ENCODE measurements around the gene MAN2B2. TPM values are rescaled to one million over a fixed set of nuclear protein-coding genes. Genes with fewer than 3 reads are reported as not detected.

MAN2B2 gene
- total and polyA plus RNA-seq, 2 of the 8 experiments (the other 6 are each of a cell fraction or from before 2014, with no cell fraction given) = 3.3 to 4.0 TPM

GRCh38 chr4:6665320-6665654 lies 90.3 kb downstream of the MAN2B2 start:
- H3K56ac ChIP-seq (replicated peaks; ENCODE audit: insufficient read length, low read depth, low read length) = no peak overlapping the region
- POLR2A ChIA-PET (ENCODE audit: partially characterized antibody) = no interaction called here

More at GRCh38 chr4:6665320-6665654, 90.3 kb downstream of the MAN2B2 start:
- Histone ChIP-seq H3K18ac (ENCODE audit: extremely low read depth, low read length) (no peak overlapping the region), H3K9ac (replicated peaks in 1 of 4; ENCODE audit: extremely low read depth in 1 of 4, low read depth in 3 of 4, low read length in 3 of 4) (no peak overlapping the region), H3K14ac (ENCODE audit: insufficient read length) (no peak overlapping the region), H3K4me1 (replicated peaks in 1 of 4; ENCODE audit: control insufficient read depth in 3 of 4, insufficient read depth in 4 of 4, low read length in 3 of 4) (no peaks in the 10 kb centered on the region), H4K91ac (replicated peaks; ENCODE audit: insufficient read length, low read length) (peak overlapping the region; percentile 75), H2BK20ac (ENCODE audit: low read length) (no peak overlapping the region), H3K4me2 (ENCODE audit: insufficient read depth in 1 of 2, low read depth in 2 of 2, low read length in 2 of 2) (peak overlapping the region in 1 of 2 experiments; percentile 15; a peak in 1 of 4 replicates), H2BK15ac (ENCODE audit: low read length) (no peak overlapping the region), H3K27me3 (replicated peaks in 1 of 4; ENCODE audit: control insufficient read depth in 3 of 4, extremely low read depth in 1 of 4, insufficient read depth in 3 of 4, low read length in 3 of 4) (no peaks in the 10 kb centered on the region), H3K27ac (ENCODE audit: low read depth, low read length) (no peak overlapping the region), H3K79me1 (ENCODE audit: low read depth, low read length) (0 out of 2 replicates have a peak, but pooled peaks cover 2% of the 10 kb centered on the region), H2BK5ac (ENCODE audit: low read depth, low read length) (no peak overlapping the region), H3K79me2 (ENCODE audit: control insufficient read depth in 1 of 2, insufficient read depth in 2 of 2, low read length in 2 of 2) (no peaks in the 10 kb centered on the region), H3K9me3 (ENCODE audit: insufficient read depth in 2 of 2, low read depth in 1 of 2, low read length in 1 of 2) (no peaks in the 10 kb centered on the region; a peak in 1 of 4 replicates), H3K4ac (replicated peaks; ENCODE audit: insufficient read length, low read depth, low read length) (no peak overlapping the region), H3K23me2 (ENCODE audit: low read depth, low read length) (no peaks in the 10 kb centered on the region), H4K20me1 (replicated peaks in 1 of 2; ENCODE audit: control insufficient read depth in 1 of 2, insufficient read depth in 2 of 2, low read length in 2 of 2) (peaks cover 0 to 8% of the 10 kb centered on the region in 2 experiments), H2BK12ac (ENCODE audit: low read depth, low read length) (0 out of 2 replicates have a peak overlapping the region, but pooled peaks have one; percentile 43), H3K23ac (ENCODE audit: insufficient read length) (no peak overlapping the region), H2AK5ac (ENCODE audit: low read depth, low read length) (no peak overlapping the region), H3K4me3 (ENCODE audit: extremely low read depth in 1 of 4, insufficient read depth in 2 of 4, low read depth in 3 of 4, low read length in 4 of 4) (no peak overlapping the region), H4K8ac (ENCODE audit: extremely low read depth, insufficient read depth, low read length) (no peak overlapping the region), H2BK120ac (replicated peaks; ENCODE audit: low read depth, low read length) (no peak overlapping the region), H3K36me3 (ENCODE audit: control insufficient read depth in 2 of 4, insufficient read depth in 4 of 4, low read length in 3 of 4) (no peaks in the 10 kb centered on the region), H2AFZ (ENCODE audit: low read length) (no peak overlapping the region), H4K5ac (ENCODE audit: insufficient read length, low read depth, low read length) (no peak overlapping the region)
- TF ChIP-seq GABPA (IDR thresholded peaks at IDR 0.05; ENCODE audit: borderline replicate concordance, insufficient read depth, low read length) (no peak), NANOG (IDR thresholded peaks at IDR 0.05; ENCODE audit: insufficient read depth, low read depth, low read length, poor library complexity, severe bottlenecking) (no peak), SAP30 (IDR thresholded peaks at IDR 0.05; ENCODE audit: insufficient read depth, insufficient replicate concordance, low read length) (no peak), HDAC2 (IDR thresholded peaks at IDR 0.05; ENCODE audit: borderline replicate concordance in 1 of 2, low read depth in 2 of 2, low read length in 2 of 2) (no peak), POU5F1 (IDR thresholded peaks at IDR 0.05; ENCODE audit: low read depth, low read length) (no peak), RFX5 (IDR thresholded peaks at IDR 0.05; ENCODE audit: borderline replicate concordance, low read depth, low read length) (no peak), BCL11A (IDR thresholded peaks at IDR 0.05; ENCODE audit: low read depth in 2 of 2, low read length in 2 of 2) (no peak), MAFK (IDR thresholded peaks at IDR 0.05; ENCODE audit: low read depth, low read length) (no peak), CHD2 (IDR thresholded peaks at IDR 0.05; ENCODE audit: low read length) (no peak), HDAC6 (IDR thresholded peaks at IDR 0.05; ENCODE audit: low read depth, low read length) (no peak), TAF7 (optimal IDR thresholded peaks at IDR 0.05; ENCODE audit: borderline replicate concordance, low read depth, low read length) (no peak)
- DNase-seq (ENCODE audit: low read depth in 1 of 2, low spot score in 2 of 2) = no peak
- FAIRE-seq = no peak
- CTCF ChIA-PET (ENCODE audit: partially characterized antibody) = interaction anchor here (0.7 kb wide), 1 partner anchor 332 kb away, joined by 3 read pairs; no protein-coding TSS in a partner anchor
- WGBS, 2 experiments (ENCODE audit: extremely low coverage in 1 of 2, insufficient coverage in 1 of 2, insufficient read length in 1 of 2, insufficient replicate concordance in 2 of 2, low coverage in 1 of 2, low lambda C conversion rate in 2 of 2, missing lambda C conversion rate in 1 of 2) = 97 to 100% methylated on average over 2 to 9 of the region's 9 CpGs

Measured in H1 (cell line).